GM12865 (cell line): ENCODE data around the gene CTSG.
"Not testable (repeated sequence)": the region's sequence is repeated elsewhere in the genome, so short reads cannot be mapped to it uniquely, and the experiment has no call there.

Experiments
- DNase-seq: peaks from one replicate; pipeline ENCODE4 v3.0.0; 2010; ENCODE audit warnings: low read depth
- H3K4me3 ChIP-seq: 2 replicates; pipeline ENCODE4 v1.5.1; 2011; ENCODE audit warnings: mild to moderate bottlenecking, low read depth, low read length, control low read depth
- TF ChIP-seq, protein P1 (sequence below): IDR thresholded peaks from 2 replicates; pipeline ENCODE4 v1.5.1; 2011; ENCODE audit warnings: low read length, control low read depth, low read depth, inconsistent platforms; ENCODE audit not compliant: insufficient read depth; ENCODE audit errors: missing control alignments

Gene CTSG

DNA sequence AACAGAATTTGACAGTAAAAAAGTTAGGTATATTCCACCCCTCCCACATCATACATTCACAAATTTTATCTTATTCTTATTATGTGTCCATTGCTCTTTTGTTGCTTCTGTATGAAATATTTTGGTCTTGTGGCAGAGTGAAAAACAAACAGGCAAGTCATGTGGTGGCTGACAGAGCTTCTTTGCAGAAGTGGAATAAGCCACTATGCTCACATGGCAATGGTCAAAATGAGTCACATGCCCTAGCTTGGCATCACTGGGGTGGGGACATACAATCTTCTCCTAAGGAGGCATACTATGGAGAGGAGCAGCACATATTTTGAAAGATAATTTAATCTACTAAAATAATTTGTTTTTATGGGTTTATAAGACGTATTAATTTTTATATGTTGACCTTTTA lies 40.3 kb downstream of the CTSG start:
- TF ChIP-seq, protein P1, sequence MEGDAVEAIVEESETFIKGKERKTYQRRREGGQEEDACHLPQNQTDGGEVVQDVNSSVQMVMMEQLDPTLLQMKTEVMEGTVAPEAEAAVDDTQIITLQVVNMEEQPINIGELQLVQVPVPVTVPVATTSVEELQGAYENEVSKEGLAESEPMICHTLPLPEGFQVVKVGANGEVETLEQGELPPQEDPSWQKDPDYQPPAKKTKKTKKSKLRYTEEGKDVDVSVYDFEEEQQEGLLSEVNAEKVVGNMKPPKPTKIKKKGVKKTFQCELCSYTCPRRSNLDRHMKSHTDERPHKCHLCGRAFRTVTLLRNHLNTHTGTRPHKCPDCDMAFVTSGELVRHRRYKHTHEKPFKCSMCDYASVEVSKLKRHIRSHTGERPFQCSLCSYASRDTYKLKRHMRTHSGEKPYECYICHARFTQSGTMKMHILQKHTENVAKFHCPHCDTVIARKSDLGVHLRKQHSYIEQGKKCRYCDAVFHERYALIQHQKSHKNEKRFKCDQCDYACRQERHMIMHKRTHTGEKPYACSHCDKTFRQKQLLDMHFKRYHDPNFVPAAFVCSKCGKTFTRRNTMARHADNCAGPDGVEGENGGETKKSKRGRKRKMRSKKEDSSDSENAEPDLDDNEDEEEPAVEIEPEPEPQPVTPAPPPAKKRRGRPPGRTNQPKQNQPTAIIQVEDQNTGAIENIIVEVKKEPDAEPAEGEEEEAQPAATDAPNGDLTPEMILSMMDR = no peak
- no peak overlapping the region for H3K4me3 ChIP-seq
- DNase-seq = peak; percentile 17

DNA sequence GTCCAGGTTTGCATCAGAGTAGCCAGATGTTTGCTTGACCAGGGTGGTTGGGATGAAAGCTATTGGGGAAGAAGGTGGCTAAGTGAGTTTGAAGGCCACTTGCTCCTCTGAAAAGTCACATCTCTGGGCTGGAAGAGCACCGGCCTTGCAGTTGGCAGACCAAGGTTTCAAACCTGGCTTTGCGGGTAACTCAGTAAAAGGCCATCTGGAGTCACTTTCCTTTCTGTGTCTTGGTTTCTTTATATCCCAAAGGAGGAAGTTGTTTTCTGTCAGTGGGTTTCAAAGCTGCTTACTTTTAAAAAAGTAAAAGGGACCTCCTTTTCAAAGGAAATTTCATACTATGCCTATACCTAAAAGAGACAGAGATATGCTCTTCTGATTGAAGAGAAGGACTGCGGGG lies 41.8 kb downstream of the CTSG start:
- TF ChIP-seq, protein P1 = no peak

DNA sequence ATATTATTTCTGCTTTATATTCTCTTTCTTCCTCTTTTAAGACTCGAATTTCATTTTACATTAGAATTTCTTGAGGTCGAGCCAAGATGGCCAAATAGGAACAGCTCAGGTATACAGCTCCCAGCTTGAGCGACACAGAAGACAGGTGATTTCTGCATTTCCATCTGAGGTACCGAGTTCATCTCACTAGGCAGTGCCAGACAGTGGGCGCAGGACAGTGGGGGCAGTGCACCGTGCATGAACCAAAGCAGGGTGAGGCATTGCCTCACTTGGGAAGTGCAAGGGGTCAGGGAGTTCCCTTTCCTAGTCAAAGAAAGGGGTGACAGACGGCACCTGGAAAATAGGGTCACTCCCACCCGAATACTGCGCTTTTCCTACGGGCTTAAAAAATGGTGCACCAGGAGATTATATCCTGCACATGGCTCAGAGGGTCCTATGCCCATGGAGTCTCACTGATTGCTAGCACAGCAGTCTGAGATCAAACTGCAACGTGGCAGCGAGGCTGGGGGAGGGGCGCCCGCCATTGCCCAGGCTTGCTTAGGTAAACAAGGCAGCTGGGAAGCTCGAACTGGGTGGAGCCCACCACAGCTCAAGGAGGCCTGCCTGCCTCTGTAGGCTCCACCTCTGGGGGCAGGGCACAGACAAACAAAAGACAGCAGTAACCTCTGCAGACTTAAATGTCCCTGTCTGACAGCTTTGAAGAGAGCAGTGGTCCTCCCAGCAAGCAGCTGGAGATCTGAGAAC lies 50.0 kb downstream of the CTSG start:
- not testable (repeated sequence) for H3K4me3 ChIP-seq, DNase-seq

More for the DNA sequence above, 41.8 kb downstream of the CTSG start:
- no peak for DNase-seq
- H3K4me3 ChIP-seq = no peak overlapping the region
